Fibroblast of lung (primary cell): ENCODE measurements around the gene TXNRD2. TPM values are rescaled to one million over a fixed set of nuclear protein-coding genes. Genes with fewer than 3 reads are reported as not detected.
"Not testable (repeated sequence)": the region's sequence is repeated elsewhere in the genome, so short reads cannot be mapped to it uniquely, and the experiment has no call there.

Experiments
- DNase-seq, 2 donors: peaks; one replicate each; pipeline versions ENCODE4 v3.0.0 to v3.0.0-alpha.2; 2010; ENCODE audit warnings: low read depth in 2 of 2
- H2AFZ ChIP-seq: 2 replicates; pipeline ENCODE4 v1.5.1; 2012; ENCODE audit warnings: low read length, control low read depth, inconsistent platforms
- H3K27ac ChIP-seq: 2 replicates; pipeline ENCODE4 v1.5.1; 2011; ENCODE audit warnings: low read length, control low read depth; ENCODE audit not compliant: insufficient read depth
- H3K27me3 ChIP-seq: 2 replicates; pipeline ENCODE4 v1.5.1; 2011; ENCODE audit warnings: mild to moderate bottlenecking, low read length; ENCODE audit not compliant: control insufficient read depth, insufficient read depth
- H3K36me3 ChIP-seq: 2 replicates; pipeline ENCODE4 v1.5.1; 2011; ENCODE audit warnings: low read length; ENCODE audit not compliant: control insufficient read depth, insufficient read depth
- H3K4me1 ChIP-seq: 2 replicates; pipeline ENCODE4 v1.5.1; 2011; ENCODE audit warnings: low read length; ENCODE audit not compliant: control insufficient read depth, insufficient read depth; ENCODE audit errors: extremely low read depth
- H3K4me2 ChIP-seq: 2 replicates; pipeline ENCODE4 v1.5.1; 2011; ENCODE audit warnings: low read length, control low read depth; ENCODE audit not compliant: insufficient read depth; ENCODE audit errors: extremely low read depth
- H3K4me3 ChIP-seq, 4 experiments: fragments of 200-600 bp in 1 of 4; sonication (generic) in 1 of 4; replicated peaks in 1 of 4; 2 replicates each; pipeline ENCODE4 v1.5.1; 2011 to 2016; ENCODE audit warnings: low read length in 4 of 4, low read depth in 3 of 4, mild to moderate bottlenecking in 3 of 4, control low read depth in 2 of 4, inconsistent platforms in 1 of 4, mixed read lengths in 1 of 4; ENCODE audit not compliant: insufficient read depth in 1 of 4; ENCODE audit errors: control extremely low read depth in 1 of 4
- H3K79me2 ChIP-seq: 2 replicates; pipeline ENCODE4 v1.5.1; 2012; ENCODE audit warnings: mild to moderate bottlenecking, low read length, inconsistent platforms; ENCODE audit not compliant: control insufficient read depth, insufficient read depth
- H3K9ac ChIP-seq: 2 replicates; pipeline ENCODE4 v1.5.1; 2011; ENCODE audit warnings: mild to moderate bottlenecking, low read length, control low read depth; ENCODE audit not compliant: insufficient read depth
- H3K9me3 ChIP-seq: 2 replicates; pipeline ENCODE4 v1.5.1; 2012; ENCODE audit warnings: low read depth, low read length; ENCODE audit not compliant: control insufficient read depth, insufficient read depth
- H4K20me1 ChIP-seq: 2 replicates; pipeline ENCODE4 v1.5.1; 2011; ENCODE audit warnings: low read length; ENCODE audit not compliant: control insufficient read depth, insufficient read depth; ENCODE audit errors: extremely low read depth
- EZH2 ChIP-seq: IDR thresholded peaks from 2 replicates; pipeline ENCODE4 v1.5.1; 2012; ENCODE audit warnings: low read length, control low read depth, mild to moderate bottlenecking; ENCODE audit errors: missing control alignments
- polyA plus RNA-seq, 2 donors: library from polyadenylated mRNA; depleted of rRNA in 1 of 2; stranded (reverse) in 1 of 2; unstranded in 1 of 2; fragments of >200 nt; gene quantifications; 2 replicates each; pipeline ENCODE4 v1.2.1, GENCODE V29; 2011 to 2012; ENCODE audit warnings: missing spikeins in 1 of 2
- total RNA-seq: library from RNA; depleted of rRNA; stranded (reverse); fragments of >200 nt; gene quantifications from 2 replicates; pipeline ENCODE4 v1.2.1, GENCODE V29; 2014
- TF ChIP-seq, protein P1 (sequence below), 2 donors: IDR thresholded peaks in 1 of 2; conservative IDR thresholded peaks in 1 of 2; 1 replicate in 1 of 2; 2 replicates in 1 of 2; pipeline ENCODE4 v1.5.1; 2011 to 2012; ENCODE audit warnings: low read length in 2 of 2, control low read depth in 1 of 2, inconsistent platforms in 1 of 2, low read depth in 1 of 2, mild to moderate bottlenecking in 1 of 2

TXNRD2 gene
- total and polyA plus RNA-seq, 2 donors (not counting 1 experiment from before 2014, with no cell fraction given): 13.2 to 30.7 TPM

DNA sequence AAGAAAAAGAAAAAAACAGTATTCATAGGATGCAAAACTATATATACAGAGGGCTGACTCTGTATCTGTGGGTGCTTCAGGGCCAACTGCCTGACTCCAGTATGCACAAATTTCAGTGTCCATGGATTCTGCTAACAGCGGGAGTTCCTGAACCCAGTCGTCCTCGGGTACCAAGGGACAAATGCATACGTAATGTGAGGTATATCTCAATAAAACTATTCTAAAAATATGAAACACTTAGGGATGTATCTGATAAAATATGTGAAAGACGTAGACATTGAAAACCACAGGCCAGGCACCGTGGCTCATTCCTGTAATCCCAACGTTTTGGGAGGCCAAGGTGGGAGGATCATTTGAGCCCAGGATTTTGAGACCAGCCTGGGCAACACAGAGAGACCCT lies 13.9 kb downstream of the TXNRD2 start:
- no peak overlapping the region for H3K4me3 ChIP-seq
- no peak for DNase-seq
- H3K4me1 ChIP-seq: no peaks in the 10 kb centered on the region
- H2AFZ ChIP-seq: no peak overlapping the region
- no peak for TF ChIP-seq EZH2
- TF ChIP-seq, protein P1, sequence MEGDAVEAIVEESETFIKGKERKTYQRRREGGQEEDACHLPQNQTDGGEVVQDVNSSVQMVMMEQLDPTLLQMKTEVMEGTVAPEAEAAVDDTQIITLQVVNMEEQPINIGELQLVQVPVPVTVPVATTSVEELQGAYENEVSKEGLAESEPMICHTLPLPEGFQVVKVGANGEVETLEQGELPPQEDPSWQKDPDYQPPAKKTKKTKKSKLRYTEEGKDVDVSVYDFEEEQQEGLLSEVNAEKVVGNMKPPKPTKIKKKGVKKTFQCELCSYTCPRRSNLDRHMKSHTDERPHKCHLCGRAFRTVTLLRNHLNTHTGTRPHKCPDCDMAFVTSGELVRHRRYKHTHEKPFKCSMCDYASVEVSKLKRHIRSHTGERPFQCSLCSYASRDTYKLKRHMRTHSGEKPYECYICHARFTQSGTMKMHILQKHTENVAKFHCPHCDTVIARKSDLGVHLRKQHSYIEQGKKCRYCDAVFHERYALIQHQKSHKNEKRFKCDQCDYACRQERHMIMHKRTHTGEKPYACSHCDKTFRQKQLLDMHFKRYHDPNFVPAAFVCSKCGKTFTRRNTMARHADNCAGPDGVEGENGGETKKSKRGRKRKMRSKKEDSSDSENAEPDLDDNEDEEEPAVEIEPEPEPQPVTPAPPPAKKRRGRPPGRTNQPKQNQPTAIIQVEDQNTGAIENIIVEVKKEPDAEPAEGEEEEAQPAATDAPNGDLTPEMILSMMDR (conservative IDR thresholded peaks at IDR 0.05 in 1 of 2, IDR thresholded peaks at IDR 0.05 in 1 of 2; ENCODE audit: low read depth in 1 of 2, low read length in 2 of 2): no peak
- no peaks in the 10 kb centered on the region for H3K79me2 ChIP-seq
- H3K4me2 ChIP-seq: no peak overlapping the region
- no peaks in the 10 kb centered on the region for H3K27me3 ChIP-seq
- no peaks in the 10 kb centered on the region for H3K36me3 ChIP-seq
- no peak overlapping the region for H3K27ac ChIP-seq
- no peak overlapping the region for H3K9ac ChIP-seq
- H4K20me1 ChIP-seq: no peaks in the 10 kb centered on the region
- H3K9me3 ChIP-seq: no peaks in the 10 kb centered on the region

DNA sequence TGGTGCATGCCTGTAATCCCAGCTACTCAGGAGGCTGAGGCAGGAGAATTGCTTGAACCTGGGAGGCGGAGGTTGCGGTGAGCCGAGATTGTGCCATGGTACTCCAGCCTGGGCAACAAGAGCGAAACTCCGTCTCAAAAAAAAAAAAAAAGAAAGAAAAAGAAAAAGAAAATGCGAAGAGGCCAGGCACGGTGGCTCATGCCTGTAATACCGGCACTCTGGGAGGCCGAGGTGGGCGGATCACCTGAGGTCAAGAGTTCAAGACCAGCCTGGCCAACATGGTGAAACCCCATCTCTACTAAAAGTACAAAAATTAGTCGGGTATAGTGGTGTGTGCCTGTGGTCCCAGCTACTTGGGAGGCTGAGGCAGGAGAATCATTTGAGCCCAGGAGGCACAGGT lies 15.6 kb downstream of the TXNRD2 start:
- not testable (repeated sequence) for H3K79me2 ChIP-seq, H3K27ac ChIP-seq, H3K4me2 ChIP-seq, H3K27me3 ChIP-seq, H3K36me3 ChIP-seq, H3K4me1 ChIP-seq, H2AFZ ChIP-seq, H3K4me3 ChIP-seq, H3K9ac ChIP-seq, H3K9me3 ChIP-seq, H4K20me1 ChIP-seq, DNase-seq

DNA sequence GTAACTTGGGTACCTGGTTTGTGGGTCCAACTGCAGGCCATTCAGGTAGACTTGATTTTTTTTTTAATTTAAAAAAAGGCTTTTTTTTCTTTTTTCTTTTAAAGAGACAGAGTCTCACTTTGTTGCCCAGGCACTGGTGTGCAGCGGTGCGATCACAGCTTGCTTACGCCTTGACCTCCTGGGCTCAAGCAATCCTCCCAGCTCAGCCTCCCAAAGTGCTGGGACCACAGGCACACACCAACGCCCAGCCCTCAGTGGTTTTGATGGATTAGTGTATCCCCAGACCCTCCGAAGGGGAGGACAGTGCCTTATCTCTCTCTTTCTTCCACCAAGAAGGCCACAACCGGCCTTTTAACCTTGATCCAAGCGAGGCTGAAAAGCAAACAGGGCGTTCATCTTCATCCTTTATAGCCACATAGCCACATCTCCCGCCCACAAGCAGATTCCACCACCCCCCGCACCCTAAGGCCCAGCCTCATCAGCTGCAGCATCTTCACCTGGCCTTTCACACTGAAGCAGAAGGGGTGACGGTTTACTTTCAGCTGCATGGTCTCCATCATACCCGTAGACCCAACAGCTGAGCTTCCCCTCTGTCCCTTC lies 17.6 kb downstream of the TXNRD2 start:
- H3K4me1 ChIP-seq: no peaks in the 10 kb centered on the region
- H2AFZ ChIP-seq: no peak overlapping the region
- no peak overlapping the region for H3K27ac ChIP-seq
- no peak overlapping the region for H3K4me3 ChIP-seq
- no peaks in the 10 kb centered on the region for H3K79me2 ChIP-seq
- H3K9me3 ChIP-seq: no peaks in the 10 kb centered on the region
- no peak for DNase-seq
- no peak for TF ChIP-seq EZH2
- TF ChIP-seq, protein P1 (conservative IDR thresholded peaks at IDR 0.05 in 1 of 2, IDR thresholded peaks at IDR 0.05 in 1 of 2; ENCODE audit: low read depth in 1 of 2, low read length in 2 of 2): no peak
- no peak overlapping the region for H3K4me2 ChIP-seq
- no peaks in the 10 kb centered on the region for H3K27me3 ChIP-seq
- H3K36me3 ChIP-seq: no peaks in the 10 kb centered on the region
- no peak overlapping the region for H3K9ac ChIP-seq
- H4K20me1 ChIP-seq: no peaks in the 10 kb centered on the region
